Calu3 (cell line): ENCODE data around the gene CHN2. TPM values are rescaled to one million over a fixed set of nuclear protein-coding genes. Genes with fewer than 3 reads are reported as not detected.

Experiments used
- BruUV-seq: library from RNA; stranded (reverse); fragments of 400-500 nt; replicated peaks from 2 replicates; lab custom pipeline; 2021; lab: Mats Ljungman, UMichigan
- CTCF ChIA-PET: fragments of 300-600 bp; sonication (Branson Sonifier 250); formaldehyde crosslinking; loops from one replicate; lab custom pipeline; 2022; ENCODE audit warnings: antibody characterized with exemption; lab: Charles Lee
- DNase-seq: peaks from one replicate; pipeline ENCODE4 v3.0.0; 2022
- H3K27ac Mint-ChIP-seq: one replicate; pipeline ENCODE4 v1.8.0; 2022; ENCODE audit warnings: mixed read lengths; ENCODE audit not compliant: unreplicated experiment
- H3K27me3 Mint-ChIP-seq: one replicate; pipeline ENCODE4 v1.8.0; 2022; ENCODE audit warnings: mixed read lengths; ENCODE audit not compliant: unreplicated experiment
- H3K36me3 Mint-ChIP-seq: one replicate; pipeline ENCODE4 v1.8.0; 2022; ENCODE audit warnings: mild to moderate bottlenecking, moderate library complexity, mixed read lengths; ENCODE audit not compliant: insufficient read depth, unreplicated experiment
- H3K4me1 Mint-ChIP-seq: one replicate; pipeline ENCODE4 v1.8.0; 2022; ENCODE audit warnings: mild to moderate bottlenecking, low read depth, mixed read lengths; ENCODE audit not compliant: unreplicated experiment
- H3K4me3 Mint-ChIP-seq: one replicate; pipeline ENCODE4 v1.8.0; 2022; ENCODE audit warnings: mild to moderate bottlenecking, low read depth, moderate library complexity, mixed read lengths; ENCODE audit not compliant: unreplicated experiment
- H3K9me3 Mint-ChIP-seq: one replicate; pipeline ENCODE4 v1.8.0; 2022; ENCODE audit warnings: low read depth, mixed read lengths; ENCODE audit not compliant: unreplicated experiment
- intact Hi-C: fragments of 100-400 bp; cut with micrococcal nuclease; formaldehyde crosslinking; loops from one replicate; pipeline ENCODE4 v1.10.0; 2022; ENCODE audit not compliant: unreplicated experiment
- total RNA-seq: library from RNA; stranded (reverse); gene quantifications from 2 replicates; pipeline ENCODE4 v1.2.3, GENCODE V29; 2022
- TF ChIP-seq, protein P1 (sequence below): fragments of 200-600 bp; IDR thresholded peaks from one replicate; pipeline ENCODE4 v1.8.0; 2022; ENCODE audit warnings: antibody characterized with exemption; ENCODE audit not compliant: unreplicated experiment

Gene CHN2
- total RNA-seq, 1 experiment from 2014 or later, result 12.4 TPM

DNA sequence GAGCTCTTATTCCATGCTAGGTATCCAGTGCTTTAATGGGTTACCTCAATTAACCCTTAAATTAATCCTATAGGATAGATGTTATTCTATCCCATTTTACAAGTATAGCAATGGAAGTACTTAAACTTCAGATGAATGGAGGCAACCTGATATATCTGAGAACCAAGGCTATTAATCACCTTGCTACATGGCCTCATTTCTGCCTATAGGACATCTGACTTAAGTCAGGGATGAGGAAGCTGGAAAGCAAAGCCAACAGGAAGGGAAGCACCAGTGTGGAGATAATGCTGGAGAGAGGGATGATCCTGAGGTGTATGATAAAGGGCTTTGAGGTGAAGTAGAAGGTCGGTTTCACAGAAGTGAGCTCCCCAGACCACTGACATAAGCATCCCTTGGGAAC is 132.3 kb downstream of the CHN2 start:
- intact Hi-C loops, result no loop called here
- CTCF ChIA-PET, result interaction anchor here (1.0 to 1.4 kb wide), 2 partner anchors 14 to 19 kb away, joined by 3 to 4 read pairs; no protein-coding TSS in a partner anchor
- no peak for DNase-seq
- Mint-ChIP-seq H3K27me3 (peaks cover 16% of the 10 kb centered on the region), H3K4me3 (no peak overlapping the region), H3K4me1 (no peaks in the 10 kb centered on the region), H3K27ac (no peak overlapping the region), H3K9me3 (no peaks in the 10 kb centered on the region), H3K36me3 (no peaks in the 10 kb centered on the region)
- TF ChIP-seq, protein P1, sequence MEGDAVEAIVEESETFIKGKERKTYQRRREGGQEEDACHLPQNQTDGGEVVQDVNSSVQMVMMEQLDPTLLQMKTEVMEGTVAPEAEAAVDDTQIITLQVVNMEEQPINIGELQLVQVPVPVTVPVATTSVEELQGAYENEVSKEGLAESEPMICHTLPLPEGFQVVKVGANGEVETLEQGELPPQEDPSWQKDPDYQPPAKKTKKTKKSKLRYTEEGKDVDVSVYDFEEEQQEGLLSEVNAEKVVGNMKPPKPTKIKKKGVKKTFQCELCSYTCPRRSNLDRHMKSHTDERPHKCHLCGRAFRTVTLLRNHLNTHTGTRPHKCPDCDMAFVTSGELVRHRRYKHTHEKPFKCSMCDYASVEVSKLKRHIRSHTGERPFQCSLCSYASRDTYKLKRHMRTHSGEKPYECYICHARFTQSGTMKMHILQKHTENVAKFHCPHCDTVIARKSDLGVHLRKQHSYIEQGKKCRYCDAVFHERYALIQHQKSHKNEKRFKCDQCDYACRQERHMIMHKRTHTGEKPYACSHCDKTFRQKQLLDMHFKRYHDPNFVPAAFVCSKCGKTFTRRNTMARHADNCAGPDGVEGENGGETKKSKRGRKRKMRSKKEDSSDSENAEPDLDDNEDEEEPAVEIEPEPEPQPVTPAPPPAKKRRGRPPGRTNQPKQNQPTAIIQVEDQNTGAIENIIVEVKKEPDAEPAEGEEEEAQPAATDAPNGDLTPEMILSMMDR, result no peak
- no TSS peak for BruUV-seq

DNA sequence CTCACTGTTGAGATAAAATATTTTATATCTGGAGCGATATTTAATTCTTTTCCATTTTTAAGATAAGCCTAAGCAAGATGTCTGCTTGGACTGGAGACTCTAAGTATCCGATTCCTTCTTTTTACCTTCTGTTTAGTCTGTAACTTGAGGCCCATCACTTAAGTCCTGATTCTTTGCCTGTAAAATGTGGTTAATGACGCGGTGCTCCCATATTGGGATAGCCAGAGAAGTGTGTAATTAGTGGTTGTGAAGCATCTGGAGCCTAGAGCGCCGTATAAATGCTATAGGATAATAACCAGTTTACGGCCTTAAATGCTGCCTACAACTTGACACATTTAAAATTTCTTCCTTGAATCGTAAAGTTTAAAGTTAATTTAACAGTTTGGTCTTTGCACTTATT is 132.9 kb downstream of the CHN2 start:
- Mint-ChIP-seq H3K9me3 (no peaks in the 10 kb centered on the region), H3K27ac (no peak overlapping the region)
- CTCF ChIA-PET, result interaction anchor here (1.0 to 1.4 kb wide), 2 partner anchors 14 to 18 kb away, joined by 3 to 4 read pairs; no protein-coding TSS in a partner anchor

DNA sequence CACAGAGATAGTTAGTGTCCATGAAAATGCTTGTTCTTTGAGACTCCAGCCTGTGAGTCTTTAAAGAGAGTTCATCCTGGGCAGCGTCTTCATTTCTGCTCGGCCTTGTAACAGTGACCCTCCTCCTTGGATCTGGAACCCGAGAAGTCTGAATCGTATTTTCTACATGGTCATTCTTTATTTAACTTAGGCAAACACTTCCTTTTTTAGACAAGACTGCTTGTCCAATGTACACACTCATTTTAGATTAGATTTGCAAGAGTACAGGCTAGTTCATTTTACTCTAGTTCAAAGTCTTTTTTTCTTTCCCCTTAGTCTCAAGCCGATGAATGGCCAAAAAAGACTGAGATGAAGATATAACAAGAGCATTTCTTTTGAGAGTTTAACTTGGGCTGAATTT is 133.5 kb downstream of the CHN2 start:
- DNase-seq, result no peak
- peaks cover 25% of the 10 kb centered on the region for H3K27me3 Mint-ChIP-seq
- TF ChIP-seq, protein P1, result no peak
- no peak overlapping the region for H3K4me3 Mint-ChIP-seq
- CTCF ChIA-PET, result no interaction called here
- no peaks in the 10 kb centered on the region for H3K36me3 Mint-ChIP-seq
- H3K4me1 Mint-ChIP-seq, result no peaks in the 10 kb centered on the region
- BruUV-seq, result no TSS peak
- H3K9me3 Mint-ChIP-seq, result no peaks in the 10 kb centered on the region
- intact Hi-C loops, result no loop called here
- H3K27ac Mint-ChIP-seq, result no peak overlapping the region

More for the DNA sequence above, 132.9 kb downstream of the CHN2 start:
- intact Hi-C loops, result no loop called here
- BruUV-seq, result no TSS peak
- Mint-ChIP-seq H3K36me3 (no peaks in the 10 kb centered on the region), H3K27me3 (peaks cover 19% of the 10 kb centered on the region), H3K4me3 (no peak overlapping the region), H3K4me1 (no peaks in the 10 kb centered on the region)
- no peak for DNase-seq
- TF ChIP-seq, protein P1, result no peak

DNA sequence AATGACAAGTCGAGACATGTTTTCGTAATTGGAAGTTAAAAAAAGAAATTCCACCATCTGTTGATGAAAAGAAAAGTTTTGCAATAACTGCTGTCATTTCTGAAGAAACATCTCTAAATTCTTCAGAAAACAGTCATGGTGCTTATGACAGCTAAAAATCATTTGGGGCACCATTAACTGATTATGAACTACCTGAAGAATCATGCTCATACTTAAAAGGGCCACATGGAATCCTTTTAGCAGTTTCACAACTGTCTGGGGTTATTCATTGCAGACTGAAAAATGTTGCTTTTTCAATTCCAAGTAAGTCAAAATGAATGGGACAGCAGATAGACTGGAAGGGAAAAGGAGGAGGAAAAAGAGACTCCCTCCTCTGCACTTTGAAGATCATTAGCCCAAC is 134.2 kb downstream of the CHN2 start:
- DNase-seq, result no peak
- no peaks in the 10 kb centered on the region for H3K36me3 Mint-ChIP-seq
- H3K27ac Mint-ChIP-seq, result no peak overlapping the region
- H3K27me3 Mint-ChIP-seq, result peaks cover 29% of the 10 kb centered on the region
- BruUV-seq, result no TSS peak
- no peak overlapping the region for H3K4me3 Mint-ChIP-seq
- no peaks in the 10 kb centered on the region for H3K4me1 Mint-ChIP-seq
- no peaks in the 10 kb centered on the region for H3K9me3 Mint-ChIP-seq
- CTCF ChIA-PET, result interaction anchor here (0.6 to 1.4 kb wide), 4 partner anchors 11 to 139 kb away, joined by 3 to 5 read pairs (median 4); no protein-coding TSS in a partner anchor
- TF ChIP-seq, protein P1, result no peak
- intact Hi-C loops, result no loop called here
